ENCODE measurements around the gene C14orf132. TPM values are rescaled to one million over a fixed set of nuclear protein-coding genes. Genes with fewer than 3 reads are reported as not detected.
A peak's percentile ranks its signal among the peaks of the same experiment; 100 is the strongest.

Gene C14orf132
- total and polyA plus RNA-seq, 2 of the 4 experiments (the other 2 are of a cell fraction), result 6.3 to 13.5 TPM

- no peaks in the 10 kb centered on the region for H4K20me1 ChIP-seq (ENCODE audit: insufficient read depth, low read length)
- H2BK15ac ChIP-seq (ENCODE audit: low read depth, low read length), result peak overlapping the region; percentile 99
- peak overlapping the region; percentile 38 for H3K9ac ChIP-seq (ENCODE audit: low read depth, low read length)
- H4K8ac ChIP-seq (ENCODE audit: low read depth in 2 of 2, low read length in 2 of 2), result peak overlapping the region; percentile 89 to 98
- H3K27me3 ChIP-seq (ENCODE audit: control insufficient read depth, insufficient read depth, low read length), result no peaks in the 10 kb centered on the region
- DNase-seq (no peak), ATAC-seq (ENCODE audit: low read depth) (no peak)
- peak overlapping the region; percentile 99 for H2BK120ac ChIP-seq (ENCODE audit: low read depth, low read length)
- peak overlapping the region; percentile 100 for H3K18ac ChIP-seq (ENCODE audit: low read depth, low read length)
- H3K56ac ChIP-seq (ENCODE audit: extremely low read depth, insufficient read depth, low read length), result peak overlapping the region; percentile 89
- peak overlapping the region; percentile 97 for H4K5ac ChIP-seq (ENCODE audit: low read depth, low read length)
- dilution Hi-C loops (cut with HindIII; ENCODE audit: low sequenced_read_pairs, unreplicated experiment), result no loop called here
- no peak overlapping the region for H3K4me2 ChIP-seq (ENCODE audit: low read depth, low read length)
- no CpG with 5 or more reads among the region's 3 CpGs for WGBS, 2 experiments (ENCODE audit: extremely low coverage in 2 of 2, insufficient read length in 1 of 2)
- ChIA-PET POLR2A (ENCODE audit: unreplicated experiment) (interaction anchor here (0.5 to 1.0 kb wide), 2 partner anchors 25 to 110 kb away, joined by 3 to 4 read pairs; no protein-coding TSS in a partner anchor), CTCF (interaction anchor here (1.1 kb wide), 1 partner anchor 153 kb away, joined by 4 read pairs; no protein-coding TSS in a partner anchor)
- H3K9me1 ChIP-seq (ENCODE audit: insufficient read depth, low read length), result peaks cover 11% of the 10 kb centered on the region
- no peak overlapping the region for H2AK9ac ChIP-seq (replicated peaks; ENCODE audit: low read depth, low read length, poor library complexity)
- peak overlapping the region; percentile 99 for H3K14ac ChIP-seq (replicated peaks; ENCODE audit: low read depth, low read length)
- H4K91ac ChIP-seq (ENCODE audit: insufficient read depth, low read depth, low read length), result peak overlapping the region; percentile 98
- no peak for TF ChIP-seq USF2 (IDR thresholded peaks at IDR 0.05; ENCODE audit: low read depth, low read length)
- TF ChIP-seq RFX5 (IDR thresholded peaks at IDR 0.05; ENCODE audit: low read depth, low read length), result no peak
- no TSS peak for BruUV-seq (replicated peaks)
- H3K79me1 ChIP-seq (ENCODE audit: low read depth in 1 of 2, low read length in 2 of 2), result peaks cover 0 to 4% of the 10 kb centered on the region in 2 experiments; a peak in 3 of 4 replicates
- peaks cover 28% of the 10 kb centered on the region for H3K4me1 ChIP-seq (ENCODE audit: control insufficient read depth, insufficient read depth, low read length)
- H3K4me3 ChIP-seq (ENCODE audit: insufficient read depth, low read depth, low read length), result no peak overlapping the region
- H3K4ac ChIP-seq (ENCODE audit: low read depth, low read length), result peak overlapping the region; percentile 100
- peak overlapping the region; percentile 98 for H2BK20ac ChIP-seq (ENCODE audit: low read depth, low read length)
- H2BK5ac ChIP-seq (ENCODE audit: low read depth, low read length, poor library complexity, severe bottlenecking), result peak overlapping the region; percentile 99
- in situ Hi-C loops (cut with MboI; ENCODE audit: low sequenced_read_pairs), result no loop called here
- H3K36me3 ChIP-seq (ENCODE audit: control insufficient read depth, insufficient read depth, low read length), result no peaks in the 10 kb centered on the region
- H2AFZ ChIP-seq (replicated peaks; ENCODE audit: low read length, poor library complexity), result peak overlapping the region; percentile 76
- no peaks in the 10 kb centered on the region for H3K9me3 ChIP-seq (ENCODE audit: control insufficient read depth, insufficient read depth, low read length)
- peak overlapping the region; percentile 100 for H2AK5ac ChIP-seq (ENCODE audit: low read depth, low read length)
- intact Hi-C loops (cut with micrococcal nuclease), result loop anchor here (5.0 kb wide), 2 partner anchors 47 to 147 kb away; no protein-coding TSS in a partner anchor
- peak overlapping the region; percentile 95; the same call in 1 of the 2 replicates for H3K23ac ChIP-seq (ENCODE audit: low read depth, low read length)
- peak overlapping the region; percentile 96 for H3K27ac ChIP-seq (ENCODE audit: insufficient read depth, low read length)
Measured at GRCh38 chr14:96120392-96120791, 81.2 kb downstream of the C14orf132 start.
